Activated CD8-positive, alpha-beta memory T cell treated with anti-CD3 and anti-CD28 coated beads for 36 hours (primary cell): Measurements from ENCODE around the gene PDE1A. TPM values are rescaled to one million over a fixed set of nuclear protein-coding genes. Genes with fewer than 3 reads are reported as not detected.

Experiments used
- CTCF ChIA-PET: fragments of 350-600 bp; sonication (Branson Sonifier 250); formaldehyde crosslinking; loops from one replicate; lab custom pipeline; 2021; ENCODE audit warnings: antibody characterized with exemption; lab: Charles Lee
- POLR2A ChIA-PET: fragments of 350-600 bp; sonication (Branson Sonifier 250); formaldehyde crosslinking; loops from one replicate; lab custom pipeline; 2021; ENCODE audit warnings: antibody characterized with exemption; lab: Charles Lee
- total RNA-seq, 2 experiments: library from RNA; stranded (reverse); gene quantifications; one replicate each; pipeline ENCODE4 v1.2.3, GENCODE V29; 2021

Gene PDE1A
- total RNA-seq, 2 experiments from 2014 or later = not detected

DNA sequence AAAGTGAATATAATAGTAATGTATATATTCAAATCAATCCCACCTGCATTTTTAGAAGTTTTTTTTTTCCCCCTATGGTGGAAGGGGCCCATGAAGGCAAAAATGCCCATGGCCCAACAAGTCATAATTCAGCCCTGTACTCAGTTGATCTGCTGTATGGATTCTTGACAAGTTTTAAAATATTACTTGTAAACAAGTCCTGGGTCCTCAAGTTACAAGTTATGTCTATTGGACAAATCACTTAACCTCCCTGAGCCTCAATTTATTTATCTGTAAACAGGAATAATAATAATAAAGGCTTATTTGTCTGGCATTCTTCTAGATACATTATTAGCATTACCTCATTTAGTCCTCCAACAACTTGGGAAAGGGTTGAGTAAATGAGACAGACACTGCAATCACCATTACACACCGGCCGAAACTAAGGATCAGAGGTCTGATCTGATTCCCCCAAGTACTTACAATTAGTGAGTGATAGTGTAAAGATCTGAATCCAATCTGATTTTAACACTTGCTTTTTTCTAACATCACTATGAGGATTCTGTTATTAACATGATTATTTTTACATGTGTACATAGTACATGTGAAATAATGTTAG, 66.1 kb downstream of the PDE1A start:
- POLR2A ChIA-PET = no interaction called here
- CTCF ChIA-PET = no interaction called here

DNA sequence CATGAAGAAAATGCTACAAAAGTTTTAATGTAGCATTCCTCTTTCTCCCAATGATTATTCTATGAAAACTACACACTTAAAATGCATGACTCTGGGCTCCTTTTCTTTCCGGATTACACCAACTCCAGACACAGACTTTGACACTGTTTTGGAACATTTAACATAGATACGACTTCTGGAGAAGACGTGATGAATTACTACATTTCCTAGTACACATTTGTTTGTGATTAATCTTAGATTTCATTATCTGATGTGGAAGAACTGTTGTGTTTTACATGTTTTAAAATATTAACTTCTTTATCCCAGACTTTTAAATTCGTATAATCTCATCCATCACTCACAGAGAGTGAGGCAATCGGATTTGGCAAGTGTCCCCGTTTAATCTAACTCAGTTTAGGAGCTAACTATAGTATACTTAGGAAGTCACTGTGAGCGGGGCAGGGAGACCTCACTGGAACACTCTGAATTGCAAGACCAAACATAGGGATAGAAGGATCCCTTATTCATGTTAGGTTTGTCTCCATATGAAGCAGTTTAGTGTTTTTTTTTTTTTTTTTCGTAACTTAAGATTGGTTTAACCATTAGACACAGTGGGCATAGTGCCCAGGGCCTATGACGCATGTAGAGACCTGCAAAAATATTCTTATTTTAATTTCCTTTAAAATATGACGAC, 66.7 kb downstream of the PDE1A start:
- ChIA-PET POLR2A (no interaction called here), CTCF (no interaction called here)

DNA sequence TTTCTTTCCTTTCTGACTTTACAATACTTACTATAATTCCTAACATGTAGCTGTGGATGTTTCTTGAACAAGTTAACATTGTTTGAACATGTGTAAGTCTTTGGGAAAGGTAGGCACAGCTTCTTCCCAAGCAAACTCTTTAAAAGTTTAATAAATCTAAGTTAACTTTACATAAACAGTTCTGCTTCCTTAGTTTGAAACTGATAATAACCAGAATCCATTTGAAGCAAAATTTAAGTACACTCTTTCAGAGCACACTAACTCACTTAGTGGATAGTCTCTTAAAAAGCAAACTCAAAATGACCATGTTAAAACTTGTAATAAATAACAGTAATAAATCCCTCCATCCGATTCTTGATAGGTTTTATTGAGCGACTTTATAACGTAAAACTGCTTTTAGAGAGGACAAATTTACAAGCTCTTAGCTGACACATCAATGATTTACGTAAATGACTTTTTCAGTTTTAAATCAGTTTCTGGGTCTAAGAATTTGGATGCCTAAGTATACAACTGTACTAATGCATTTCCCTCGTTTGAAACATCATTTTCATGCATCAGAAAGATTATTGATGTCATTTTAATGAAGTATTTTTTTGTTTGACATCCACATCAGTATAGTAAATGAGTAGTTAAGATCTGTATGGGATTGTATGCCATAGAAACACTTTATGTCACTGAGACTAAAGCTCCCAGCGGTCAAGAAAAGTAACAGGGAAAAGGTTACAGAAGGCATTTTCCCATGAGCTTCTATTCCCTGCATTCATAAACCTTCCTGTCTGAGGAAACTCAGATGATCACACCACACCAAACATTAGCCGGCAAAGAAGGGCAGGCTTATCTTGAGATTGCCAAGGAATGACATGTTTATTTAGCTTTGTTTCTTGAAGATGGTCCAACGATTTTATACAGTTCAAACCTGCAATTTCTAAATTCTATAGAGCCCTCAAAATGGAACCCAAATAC, 67.5 kb downstream of the PDE1A start:
- POLR2A ChIA-PET = no interaction called here
- CTCF ChIA-PET = no interaction called here

DNA sequence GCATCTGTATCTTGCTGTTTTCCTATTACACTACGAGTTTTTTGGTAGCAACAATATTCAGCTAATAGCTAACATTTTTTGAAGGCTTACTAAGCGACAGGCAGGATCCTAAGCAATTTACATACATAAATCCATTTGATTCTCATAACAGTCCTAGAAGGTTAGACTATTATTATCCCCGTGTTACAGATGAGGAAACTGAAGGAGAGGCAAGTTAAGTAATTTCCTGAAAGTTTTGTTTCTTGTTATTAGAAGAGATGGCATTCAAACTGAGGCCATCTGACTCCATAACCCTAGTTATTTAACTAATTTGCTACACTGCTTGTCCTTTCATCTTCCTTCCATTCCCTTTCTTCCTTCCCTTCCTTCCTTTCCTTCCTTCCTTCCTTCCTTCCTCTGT, 68.2 kb downstream of the PDE1A start:
- ChIA-PET POLR2A (no interaction called here), CTCF (no interaction called here)

DNA sequence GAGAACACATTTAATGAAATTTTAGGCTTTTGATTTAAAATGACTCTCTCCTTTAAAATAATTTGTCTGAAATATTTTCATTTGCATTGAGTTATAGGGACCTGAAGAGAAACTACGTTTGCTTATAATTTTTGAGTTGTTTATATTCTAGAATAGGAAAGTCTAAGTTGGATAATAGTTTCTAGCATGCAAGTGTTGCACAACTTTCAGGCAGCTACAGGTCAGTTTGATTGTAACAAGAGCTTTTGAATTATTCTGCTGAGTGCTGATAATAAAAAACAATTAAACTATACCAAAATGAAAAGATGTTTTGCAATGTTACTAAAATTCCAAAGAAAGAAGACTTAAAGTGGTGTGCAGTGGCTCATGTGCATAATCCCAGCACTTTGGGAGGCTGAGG, 71.0 kb downstream of the PDE1A start:
- ChIA-PET POLR2A (no interaction called here), CTCF (no interaction called here)

DNA sequence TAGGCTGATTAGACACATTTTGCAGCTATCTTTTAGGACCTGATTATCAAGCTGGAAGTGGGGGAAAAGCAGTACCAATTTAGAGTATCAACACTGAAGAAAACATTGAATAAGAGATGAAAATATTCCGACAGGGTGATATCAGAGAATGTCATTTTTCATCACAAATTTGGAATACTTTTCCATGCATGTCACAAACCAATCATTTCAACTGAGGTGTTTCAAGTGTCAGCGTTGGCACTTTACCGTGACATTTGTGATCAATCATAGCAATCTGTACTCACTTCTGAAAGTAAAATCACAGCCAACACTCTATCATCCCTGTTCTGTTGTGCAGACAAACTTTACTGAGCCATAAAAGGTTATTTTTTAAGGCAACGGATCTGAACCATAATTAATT, 75.4 kb downstream of the PDE1A start:
- CTCF ChIA-PET = no interaction called here

DNA sequence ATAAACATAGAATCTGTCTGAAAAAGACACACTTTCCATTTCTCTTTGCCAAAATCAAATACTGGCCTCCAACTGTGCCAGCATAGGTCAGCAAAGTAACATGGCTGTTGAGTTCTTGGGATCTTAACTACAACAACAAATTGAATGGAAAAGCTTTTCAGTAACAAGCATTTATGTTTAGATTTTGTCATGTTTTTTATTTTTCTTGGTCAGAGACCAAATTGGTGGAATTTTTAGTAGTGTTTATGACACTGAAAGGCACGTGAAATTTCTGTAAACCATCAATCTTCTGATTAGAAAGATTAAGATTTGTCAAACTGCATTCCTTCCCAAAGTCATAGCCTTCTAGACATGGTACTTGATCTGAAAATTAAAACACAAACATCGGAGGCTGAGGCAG, 77.6 kb downstream of the PDE1A start:
- ChIA-PET POLR2A (no interaction called here), CTCF (no interaction called here)

More for the DNA sequence above, 75.4 kb downstream of the PDE1A start:
- POLR2A ChIA-PET = no interaction called here

DNA sequence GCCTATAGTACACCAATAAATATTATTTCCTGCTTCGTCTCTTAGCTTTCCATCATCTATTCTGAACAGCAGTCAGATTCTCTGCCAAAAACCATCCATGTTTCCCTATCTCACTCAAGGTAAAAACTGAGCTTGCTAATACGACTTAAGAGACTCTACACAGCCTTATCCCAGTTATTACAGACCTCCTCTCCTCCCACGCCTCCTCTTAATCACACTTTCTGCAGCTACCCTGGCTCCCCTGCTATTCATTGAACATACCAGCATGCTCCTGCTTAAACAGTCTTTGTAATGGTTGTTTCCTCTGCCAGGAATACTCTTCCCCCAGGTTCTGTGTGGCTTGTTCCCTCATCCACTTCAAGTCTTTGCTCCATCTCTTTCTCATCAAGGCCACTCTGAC, 81.5 kb downstream of the PDE1A start:
- POLR2A ChIA-PET = no interaction called here
- CTCF ChIA-PET = no interaction called here

DNA sequence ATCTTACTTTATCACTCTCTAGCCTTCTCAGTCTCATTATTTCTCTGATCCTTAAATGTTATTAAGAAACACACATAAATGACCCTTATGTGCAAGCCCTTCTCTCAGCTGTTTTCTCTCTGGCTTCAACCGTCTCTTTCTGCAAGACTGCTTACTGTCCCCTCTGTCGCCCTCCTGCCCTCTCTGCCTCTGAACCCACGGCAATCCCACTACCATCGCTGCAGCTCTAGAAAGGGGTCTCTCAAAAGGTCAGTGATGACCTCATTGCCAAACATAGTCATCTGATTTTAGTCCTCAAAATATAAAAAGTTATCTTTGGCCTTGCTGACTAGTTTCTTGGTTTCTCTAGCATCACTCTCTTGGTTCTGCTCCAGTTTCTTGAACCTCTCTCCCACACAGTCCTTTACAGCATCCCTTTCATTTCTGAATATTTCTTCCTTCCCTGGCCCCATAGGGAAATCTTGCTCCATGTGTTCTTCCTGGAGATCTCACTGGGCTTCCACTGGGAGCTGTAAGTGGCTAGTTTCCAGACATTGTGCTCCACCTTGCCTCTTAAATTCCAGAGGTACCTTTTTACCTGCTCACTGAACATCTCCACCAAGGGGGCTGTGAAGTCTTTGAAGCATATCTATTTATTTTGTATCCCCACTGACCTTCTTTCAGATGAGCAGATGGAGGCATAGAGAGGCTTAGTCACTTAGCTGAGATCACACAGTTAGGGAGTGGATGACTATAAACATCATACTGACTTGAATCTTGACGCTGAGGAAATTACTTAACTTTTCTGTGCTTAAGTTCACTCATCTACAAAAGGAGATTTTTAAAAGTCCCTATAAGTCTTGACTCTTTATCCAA, 96.2 kb downstream of the PDE1A start:
- CTCF ChIA-PET = no interaction called here

DNA sequence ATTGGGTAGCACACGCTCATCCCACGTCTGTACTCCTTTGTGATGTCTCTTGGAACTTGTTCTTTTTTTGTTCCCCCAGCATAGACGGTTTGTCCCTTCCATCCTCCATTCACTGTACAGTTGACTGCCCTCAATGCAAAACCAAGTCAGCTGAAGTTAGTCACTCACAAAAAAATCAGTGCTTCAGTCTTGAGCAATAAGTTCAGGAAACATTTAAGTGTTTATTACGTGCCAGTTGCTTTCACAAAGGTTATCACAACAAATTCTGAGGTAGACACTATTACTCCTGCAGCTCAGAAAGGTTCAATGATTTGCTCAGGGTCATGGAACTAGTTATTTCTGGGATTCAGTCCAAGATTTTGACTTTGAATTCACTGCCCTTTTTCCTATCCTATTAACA, 102.2 kb downstream of the PDE1A start:
- ChIA-PET CTCF (no interaction called here), POLR2A (no interaction called here)

More for the DNA sequence above, 96.2 kb downstream of the PDE1A start:
- POLR2A ChIA-PET = no interaction called here

DNA sequence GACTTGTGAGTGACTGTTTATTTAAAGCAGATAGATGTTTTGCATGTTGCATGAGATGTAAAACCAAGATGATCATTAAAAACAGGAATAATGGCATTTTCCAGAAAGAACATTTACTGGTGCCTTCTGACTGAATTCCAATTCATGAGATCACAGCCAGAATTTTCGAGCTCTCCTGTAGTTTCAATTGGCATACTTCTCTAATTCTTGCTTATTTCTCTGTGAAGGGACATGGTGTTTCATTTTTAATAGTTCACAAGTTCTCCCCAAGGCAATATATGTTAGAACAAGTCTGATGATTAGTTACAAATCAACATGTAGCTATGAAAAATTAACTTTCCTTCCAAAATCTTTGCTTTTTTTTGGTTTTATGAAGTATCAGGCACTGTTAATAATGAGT, 105.7 kb downstream of the PDE1A start:
- CTCF ChIA-PET = no interaction called here
- POLR2A ChIA-PET = no interaction called here

DNA sequence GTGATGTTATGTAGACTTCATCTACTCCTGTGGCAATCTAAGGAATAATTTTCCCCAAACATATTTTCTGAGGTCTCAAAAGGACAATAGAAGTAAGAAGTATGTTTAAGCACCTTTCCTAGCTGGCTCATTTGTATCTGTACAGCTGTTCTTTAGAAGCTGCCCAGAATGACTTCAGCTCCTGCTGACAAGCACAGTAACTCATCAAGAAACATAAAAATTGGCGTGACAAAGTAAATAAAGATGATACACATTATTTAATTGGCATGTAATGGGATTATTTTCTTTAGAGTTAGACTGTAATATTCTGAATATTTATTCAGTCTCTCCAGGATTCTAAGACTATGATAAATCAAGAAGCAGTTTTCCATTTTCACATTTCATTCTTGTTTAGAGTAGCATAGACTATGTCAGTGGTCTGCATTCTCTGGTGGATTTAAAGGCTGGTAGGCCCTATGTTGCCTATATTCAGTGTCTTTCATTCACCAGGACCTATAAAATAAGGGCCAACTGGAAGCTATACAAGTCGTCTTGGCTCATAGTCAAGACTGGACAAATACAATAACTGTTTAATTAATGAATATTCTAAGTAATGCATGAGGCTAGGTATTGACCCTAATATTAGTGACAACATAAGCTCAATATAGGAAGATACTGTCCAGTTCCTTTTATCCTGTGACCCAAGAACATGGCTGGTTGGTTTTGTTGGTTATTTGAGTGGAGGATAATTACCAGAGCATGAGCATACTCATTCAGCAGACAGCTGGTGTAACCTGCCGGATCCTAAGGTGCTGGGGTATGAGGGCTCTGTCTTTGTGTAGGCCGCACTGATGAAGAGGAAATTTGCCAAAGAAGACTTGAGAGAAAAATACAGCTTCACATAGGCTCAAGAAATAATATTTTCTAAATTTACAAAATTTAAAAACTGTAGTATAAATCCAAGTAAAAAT, 107.0 kb downstream of the PDE1A start:
- ChIA-PET POLR2A (no interaction called here), CTCF (no interaction called here)

DNA sequence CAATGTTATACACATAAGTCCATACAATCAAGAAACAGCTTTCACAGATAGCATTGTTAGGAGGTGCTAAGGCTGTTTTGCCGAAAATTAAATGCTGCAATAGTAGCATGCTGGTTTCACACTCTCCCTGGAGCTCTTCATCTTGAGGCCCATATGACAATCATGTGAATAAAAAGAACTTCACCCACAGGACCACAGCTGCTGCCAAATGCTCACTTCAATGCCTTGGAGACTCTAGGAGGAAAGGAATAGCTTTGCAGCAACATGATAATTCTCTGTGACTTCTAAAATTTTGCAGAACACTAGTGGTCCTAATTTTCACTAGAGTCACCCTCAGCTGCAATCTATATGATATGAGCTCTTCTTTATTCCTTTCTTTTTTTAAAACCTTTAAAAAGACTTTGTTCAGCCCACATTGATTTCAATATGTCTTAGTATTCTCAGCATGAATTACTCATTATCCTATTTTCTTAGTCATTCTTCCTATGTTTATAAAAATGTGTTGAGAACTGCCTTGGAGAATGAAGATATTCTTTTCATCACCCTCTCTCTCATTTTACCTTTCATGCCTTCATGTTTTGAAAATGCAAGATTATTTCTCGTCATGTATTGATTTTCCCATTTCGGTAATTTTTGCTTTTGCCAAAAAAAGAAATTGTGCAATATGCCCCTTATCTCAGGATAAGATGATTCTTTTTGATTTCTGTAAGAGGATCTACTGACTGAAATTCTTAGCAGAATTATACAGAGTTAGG, 108.2 kb downstream of the PDE1A start:
- CTCF ChIA-PET = no interaction called here
- POLR2A ChIA-PET = no interaction called here

DNA sequence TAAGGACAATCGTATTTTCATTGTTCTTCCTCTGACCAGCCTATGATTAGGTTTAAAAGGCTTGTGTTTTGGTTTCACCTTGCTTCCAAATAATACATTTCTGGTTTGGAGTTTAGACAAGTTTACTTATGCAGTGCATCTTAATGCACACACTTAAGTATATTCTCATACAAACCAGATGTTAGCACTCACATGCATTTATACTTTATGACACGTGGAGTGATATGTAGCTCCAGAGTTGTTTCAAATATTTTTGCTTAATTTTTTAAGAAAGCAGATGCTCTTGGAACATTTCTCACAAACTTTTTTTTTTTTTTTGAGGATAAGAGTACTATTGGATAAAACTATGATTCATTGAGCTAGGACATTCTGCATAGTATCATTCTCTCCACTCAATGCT, 109.9 kb downstream of the PDE1A start:
- CTCF ChIA-PET = no interaction called here
- POLR2A ChIA-PET = no interaction called here

DNA sequence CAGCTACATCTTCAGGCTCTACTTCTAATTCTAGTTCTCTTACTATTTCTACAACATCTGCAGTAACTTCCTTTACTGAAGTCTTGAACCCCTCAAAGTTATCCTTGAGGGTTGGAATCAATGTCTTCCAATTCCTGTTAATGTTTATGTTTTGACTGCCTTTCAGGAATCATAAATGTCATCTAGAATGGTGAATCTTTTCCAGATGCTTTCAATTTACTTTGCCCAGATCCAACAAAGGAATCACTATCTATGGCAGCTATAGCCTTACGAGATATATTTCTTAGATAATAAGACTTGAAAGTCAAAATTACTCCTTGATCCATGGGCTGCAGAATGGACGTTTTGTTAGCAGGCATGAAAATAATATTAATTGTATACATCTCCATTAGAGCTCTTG, 123.9 kb downstream of the PDE1A start:
- ChIA-PET CTCF (no interaction called here), POLR2A (no interaction called here)

DNA sequence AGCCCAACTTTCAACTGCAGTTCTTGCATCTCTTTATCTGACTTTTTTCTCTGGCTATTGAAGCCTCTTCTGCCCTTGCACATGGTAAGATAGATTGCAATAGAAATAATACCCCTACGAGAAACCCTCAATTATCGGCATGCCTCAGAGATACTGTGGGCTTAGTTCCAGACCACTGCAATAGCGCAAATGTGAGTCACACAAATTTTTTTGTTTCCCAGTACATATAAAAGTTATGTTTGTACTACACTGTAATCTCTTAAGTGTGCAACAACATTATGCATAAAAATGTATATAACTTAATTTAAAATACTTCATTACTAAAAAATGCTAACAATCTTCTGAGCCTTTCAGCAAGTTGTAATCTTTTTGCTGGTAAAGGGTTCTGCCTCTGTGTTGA, 124.7 kb downstream of the PDE1A start:
- ChIA-PET POLR2A (no interaction called here), CTCF (no interaction called here)

DNA sequence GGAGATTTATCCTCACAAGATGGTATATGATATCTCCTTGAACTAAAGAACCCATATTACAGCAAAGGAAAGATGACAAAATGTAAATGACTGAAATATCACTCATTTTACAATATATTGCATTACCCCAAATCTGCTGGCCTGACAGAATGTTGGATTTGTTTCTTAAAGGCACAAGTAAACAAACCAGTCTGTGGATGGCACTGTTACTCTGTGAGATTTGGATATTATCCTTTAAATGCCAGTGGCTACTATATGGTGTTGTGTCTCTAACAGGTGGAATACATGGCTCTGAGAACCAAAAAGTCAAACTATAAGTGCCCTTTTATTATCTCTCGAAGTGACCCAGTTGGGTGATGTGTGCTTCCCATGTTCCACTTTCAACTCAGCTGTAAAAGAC, 125.7 kb downstream of the PDE1A start:
- ChIA-PET CTCF (no interaction called here), POLR2A (no interaction called here)

DNA sequence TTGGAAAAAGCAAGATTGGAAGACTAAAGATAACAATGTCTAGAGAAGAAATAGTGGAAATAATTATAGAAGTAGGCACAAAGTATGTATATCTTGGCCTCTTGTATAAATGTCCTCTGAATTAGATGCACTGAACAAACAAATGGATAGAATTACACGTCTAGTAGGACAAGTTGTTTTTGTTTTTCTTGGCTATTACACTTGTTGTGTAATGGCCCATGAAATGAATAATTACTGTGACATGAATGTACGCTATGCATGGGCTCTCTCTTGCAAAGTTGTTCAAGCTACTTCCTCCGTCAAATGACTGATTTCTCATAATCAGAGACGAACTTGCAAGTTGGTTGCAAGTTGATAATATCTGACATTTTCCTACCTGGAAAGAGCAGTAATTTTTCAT, 126.2 kb downstream of the PDE1A start:
- ChIA-PET POLR2A (no interaction called here), CTCF (no interaction called here)
